ENCODE measurements around the gene STK26. TPM values are rescaled to one million over a fixed set of nuclear protein-coding genes. Genes with fewer than 3 reads are reported as not detected.

Gene STK26
- total and polyA plus RNA-seq, 2 of the 4 experiments (the other 2 are of a cell fraction) = 0.17 to 0.18 TPM

GRCh38 chrX:132101206-132101605 is 78.1 kb downstream of the STK26 start:
- Histone ChIP-seq H3K9me1 (ENCODE audit: insufficient read depth, low read length) (no peaks in the 10 kb centered on the region), H3K4ac (ENCODE audit: low read depth, low read length) (no peak overlapping the region), H3K4me1 (ENCODE audit: control insufficient read depth, insufficient read depth, low read length) (no peaks in the 10 kb centered on the region), H3K9ac (ENCODE audit: low read depth, low read length) (no peak overlapping the region), H3K36me3 (ENCODE audit: control insufficient read depth, insufficient read depth, low read length) (no peaks in the 10 kb centered on the region), H4K8ac (ENCODE audit: low read depth in 2 of 2, low read length in 2 of 2) (no peak overlapping the region), H3K18ac (ENCODE audit: low read depth, low read length) (no peak overlapping the region), H2AFZ (replicated peaks; ENCODE audit: low read length, poor library complexity) (no peak overlapping the region), H2AK5ac (ENCODE audit: low read depth, low read length) (no peak overlapping the region), H3K4me3 (ENCODE audit: insufficient read depth, low read depth, low read length) (no peak overlapping the region), H3K79me1 (ENCODE audit: low read depth in 1 of 2, low read length in 2 of 2) (no peaks in the 10 kb centered on the region), H3K9me3 (ENCODE audit: control insufficient read depth, insufficient read depth, low read length) (no peaks in the 10 kb centered on the region), H3K23ac (ENCODE audit: low read depth, low read length) (no peak overlapping the region), H3K27me3 (ENCODE audit: control insufficient read depth, insufficient read depth, low read length) (no peaks in the 10 kb centered on the region; the same call in none of the 2 replicates), H2BK5ac (ENCODE audit: low read depth, low read length, poor library complexity, severe bottlenecking) (no peak overlapping the region), H3K27ac (ENCODE audit: insufficient read depth, low read length) (no peak overlapping the region), H3K4me2 (ENCODE audit: low read depth, low read length) (no peak overlapping the region), H4K20me1 (ENCODE audit: insufficient read depth, low read length) (no peaks in the 10 kb centered on the region), H3K56ac (ENCODE audit: extremely low read depth, insufficient read depth, low read length) (no peak overlapping the region), H2BK15ac (ENCODE audit: low read depth, low read length) (no peak overlapping the region), H3K14ac (replicated peaks; ENCODE audit: low read depth, low read length) (no peak overlapping the region), H2BK20ac (ENCODE audit: low read depth, low read length) (no peak overlapping the region), H2AK9ac (replicated peaks; ENCODE audit: low read depth, low read length, poor library complexity) (no peak overlapping the region), H4K5ac (ENCODE audit: low read depth, low read length) (no peak overlapping the region), H2BK120ac (ENCODE audit: low read depth, low read length) (no peak overlapping the region), H4K91ac (ENCODE audit: insufficient read depth, low read depth, low read length) (no peak overlapping the region)
- in situ Hi-C loops (cut with MboI; ENCODE audit: low sequenced_read_pairs) (no loop called here), dilution Hi-C loops (cut with HindIII; ENCODE audit: low sequenced_read_pairs, unreplicated experiment) (no loop called here), intact Hi-C loops (cut with micrococcal nuclease) (no loop called here)
- ChIA-PET CTCF (interaction anchor here (0.6 kb wide), 1 partner anchor 9 kb away, joined by 3 read pairs; no protein-coding TSS in a partner anchor), POLR2A (ENCODE audit: unreplicated experiment) (no interaction called here)
- DNase-seq (no peak), ATAC-seq (ENCODE audit: low read depth) (no peak)
- TF ChIP-seq RCOR1 (IDR thresholded peaks at IDR 0.05; ENCODE audit: insufficient replicate concordance, low read length) = no peak
- BruUV-seq (replicated peaks) = no TSS peak
- WGBS, 2 experiments (ENCODE audit: extremely low coverage in 2 of 2, insufficient read length in 1 of 2) = 40% methylated on average over 2 of the region's 4 CpGs; no CpG with 5 or more reads in 1 of the 2 experiments
